Liver (tissue), 9 donors: ENCODE measurements around the gene CTNNBL1. TPM values are rescaled to one million over a fixed set of nuclear protein-coding genes. Genes with fewer than 3 reads are reported as not detected.
A peak's percentile ranks its signal among the peaks of the same experiment; 100 is the strongest.

Experiments used
- DNase-seq: peaks from one replicate; pipeline ENCODE4 v3.0.0-alpha.2; 2017; ENCODE audit warnings: low spot score
- H3K27ac ChIP-seq, 2 donors: one replicate each; pipeline ENCODE4 v1.7.0; 2013; ENCODE audit warnings: inconsistent platforms in 2 of 2, low read length in 2 of 2, control low read depth in 1 of 2, low read depth in 1 of 2, mild to moderate bottlenecking in 1 of 2
- H3K27me3 ChIP-seq, 4 donors: one replicate each; pipeline versions ENCODE4 v1.6.1 to v1.7.0; 2013; ENCODE audit warnings: low read length in 3 of 4, inconsistent platforms in 1 of 4, mild to moderate bottlenecking in 1 of 4, moderate library complexity in 1 of 4; ENCODE audit not compliant: control insufficient read depth in 4 of 4, insufficient read depth in 4 of 4
- H3K36me3 ChIP-seq, 4 donors: one replicate each; pipeline versions ENCODE4 v1.6.1 to v1.7.0; 2013; ENCODE audit warnings: low read length in 3 of 4, mild to moderate bottlenecking in 3 of 4, low read depth in 1 of 4, moderate library complexity in 1 of 4; ENCODE audit not compliant: control insufficient read depth in 4 of 4, insufficient read depth in 3 of 4
- H3K4me1 ChIP-seq, 4 donors: one replicate each; pipeline versions ENCODE4 v1.6.1 to v1.7.0; 2013; ENCODE audit warnings: low read length in 3 of 4, mild to moderate bottlenecking in 3 of 4, moderate library complexity in 1 of 4; ENCODE audit not compliant: control insufficient read depth in 4 of 4, insufficient read depth in 4 of 4
- H3K4me3 ChIP-seq, 3 donors: one replicate each; pipeline versions ENCODE4 v1.6.1 to v1.7.0; 2013; ENCODE audit warnings: low read length in 3 of 3, control low read depth in 1 of 3, low read depth in 1 of 3, mild to moderate bottlenecking in 1 of 3
- H3K9ac ChIP-seq, 2 donors: one replicate each; pipeline ENCODE4 v1.7.0; 2013; ENCODE audit warnings: low read length in 2 of 2, mild to moderate bottlenecking in 2 of 2, moderate library complexity in 2 of 2, control low read depth in 1 of 2, low read depth in 1 of 2
- H3K9me3 ChIP-seq, 4 donors: one replicate each; pipeline versions ENCODE4 v1.6.1 to v1.7.0; 2013; ENCODE audit warnings: low read length in 3 of 4; ENCODE audit not compliant: control insufficient read depth in 4 of 4
- ATF3 ChIP-seq: IDR thresholded peaks from 2 replicates; pipeline ENCODE4 v1.6.1; 2016; ENCODE audit warnings: antibody characterized with exemption
- EGR1 ChIP-seq, 2 donors: IDR thresholded peaks; 2 replicates each; pipeline ENCODE4 v1.6.1; 2016 to 2018; ENCODE audit warnings: antibody characterized with exemption in 2 of 2, low read depth in 2 of 2
- GABPA ChIP-seq, 2 donors: IDR thresholded peaks in 1 of 2; conservative IDR thresholded peaks in 1 of 2; 2 replicates each; pipeline ENCODE4 v1.6.1; 2016; ENCODE audit warnings: antibody characterized with exemption in 2 of 2, mild to moderate bottlenecking in 1 of 2, moderate library complexity in 1 of 2
- MAX ChIP-seq: IDR thresholded peaks from 2 replicates; pipeline ENCODE4 v1.6.1; 2016; ENCODE audit warnings: antibody characterized with exemption
- RAD21 ChIP-seq, 2 donors: IDR thresholded peaks; 2 replicates each; pipeline ENCODE4 v1.6.1; 2016; ENCODE audit warnings: antibody characterized with exemption in 2 of 2, mild to moderate bottlenecking in 2 of 2
- REST ChIP-seq: IDR thresholded peaks from 2 replicates; pipeline ENCODE4 v1.6.1; 2016; ENCODE audit warnings: antibody characterized with exemption, mild to moderate bottlenecking
- RXRA ChIP-seq, 2 donors: IDR thresholded peaks; 2 replicates each; pipeline ENCODE4 v1.6.1; 2017 to 2018; ENCODE audit warnings: antibody characterized with exemption in 2 of 2, mild to moderate bottlenecking in 1 of 2
- YY1 ChIP-seq: IDR thresholded peaks from 2 replicates; pipeline ENCODE4 v1.6.1; 2016; ENCODE audit warnings: antibody characterized with exemption, mild to moderate bottlenecking
- WGBS: extraction: QIAGEN DNeasy Blood & Tissue Kit; methylation state at CpG from one replicate; pipeline ENCODE4 v1.1.7; 2013; 5-methylcytosine and 5-hydroxymethylcytosine counted together
- polyA plus RNA-seq, 2 donors: library from polyadenylated mRNA; stranded (reverse) in 1 of 2; unstranded in 1 of 2; fragments of 200-250 nt in 1 of 2; fragments of >200 nt in 1 of 2; fragmentation: Nextera tagmentation in 1 of 2; extraction: Ambion mirVana in 1 of 2; gene quantifications; one replicate each; pipeline versions ENCODE4 v1.2.1 to v1.2.3, GENCODE V29; 2013 to 2015
- total RNA-seq, 2 donors: library from RNA; depleted of rRNA; stranded (reverse); fragments of >200 nt; gene quantifications; one replicate each; pipeline ENCODE4 v1.2.3, GENCODE V29; 2014
- TF ChIP-seq, protein P1 (sequence below): fragments of 150-350 bp; IDR thresholded peaks from 2 replicates; pipeline ENCODE4 v1.5.1; 2017; ENCODE audit warnings: improper control_type of control experiment, low read depth, low read length; ENCODE audit not compliant: missing input control
- donor health status: healthy.
- donor health status: healthy.
- donor health status: healthy.
- donor health status: healthy.
- donor health status: healthy.

Gene CTNNBL1
- total and polyA plus RNA-seq, 4 donors: 18.3 to 25.4 (median 20.3) TPM

DNA sequence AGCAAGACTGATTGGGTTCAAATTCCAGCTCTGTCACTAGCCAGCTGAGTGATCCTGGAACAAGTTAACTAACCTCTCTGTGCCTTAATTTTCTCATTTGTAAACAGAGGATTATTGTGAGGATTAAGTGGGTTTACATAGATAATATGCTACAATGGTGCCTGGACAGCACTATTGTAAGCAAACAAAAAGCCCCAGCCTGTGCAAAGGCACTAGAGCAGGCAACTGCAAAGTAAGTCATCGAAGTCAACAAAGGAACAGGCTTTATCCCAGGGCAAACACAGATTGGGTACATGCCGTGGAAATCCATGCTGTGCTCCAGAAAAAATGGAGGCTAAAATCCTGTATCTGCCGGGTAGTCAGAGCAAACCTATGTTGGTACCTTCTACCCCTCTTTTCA, 43.2 kb upstream of the CTNNBL1 start:
- DNase-seq: no peak
- peaks cover 0 to 6% (median 2%) of the 10 kb centered on the region in 4 donors for H3K4me1 ChIP-seq
- no peaks in the 10 kb centered on the region for H3K36me3 ChIP-seq
- no peak overlapping the region for H3K9ac ChIP-seq
- H3K27ac ChIP-seq: no peak overlapping the region
- WGBS: 85% methylated on average over 3 of the region's 3 CpGs
- TF ChIP-seq, protein P1, sequence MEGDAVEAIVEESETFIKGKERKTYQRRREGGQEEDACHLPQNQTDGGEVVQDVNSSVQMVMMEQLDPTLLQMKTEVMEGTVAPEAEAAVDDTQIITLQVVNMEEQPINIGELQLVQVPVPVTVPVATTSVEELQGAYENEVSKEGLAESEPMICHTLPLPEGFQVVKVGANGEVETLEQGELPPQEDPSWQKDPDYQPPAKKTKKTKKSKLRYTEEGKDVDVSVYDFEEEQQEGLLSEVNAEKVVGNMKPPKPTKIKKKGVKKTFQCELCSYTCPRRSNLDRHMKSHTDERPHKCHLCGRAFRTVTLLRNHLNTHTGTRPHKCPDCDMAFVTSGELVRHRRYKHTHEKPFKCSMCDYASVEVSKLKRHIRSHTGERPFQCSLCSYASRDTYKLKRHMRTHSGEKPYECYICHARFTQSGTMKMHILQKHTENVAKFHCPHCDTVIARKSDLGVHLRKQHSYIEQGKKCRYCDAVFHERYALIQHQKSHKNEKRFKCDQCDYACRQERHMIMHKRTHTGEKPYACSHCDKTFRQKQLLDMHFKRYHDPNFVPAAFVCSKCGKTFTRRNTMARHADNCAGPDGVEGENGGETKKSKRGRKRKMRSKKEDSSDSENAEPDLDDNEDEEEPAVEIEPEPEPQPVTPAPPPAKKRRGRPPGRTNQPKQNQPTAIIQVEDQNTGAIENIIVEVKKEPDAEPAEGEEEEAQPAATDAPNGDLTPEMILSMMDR: no peak
- no peak for TF ChIP-seq GABPA (IDR thresholded peaks at IDR 0.05 in 1 of 2, conservative IDR thresholded peaks at IDR 0.05 in 1 of 2)
- no peak for TF ChIP-seq EGR1 (IDR thresholded peaks at IDR 0.05; ENCODE audit: low read depth in 2 of 2)
- no peak for TF ChIP-seq RAD21 (IDR thresholded peaks at IDR 0.05)
- no peak for TF ChIP-seq RXRA (IDR thresholded peaks at IDR 0.05)
- no peaks in the 10 kb centered on the region for H3K27me3 ChIP-seq
- no peak overlapping the region for H3K4me3 ChIP-seq
- H3K9me3 ChIP-seq: no peaks in the 10 kb centered on the region

DNA sequence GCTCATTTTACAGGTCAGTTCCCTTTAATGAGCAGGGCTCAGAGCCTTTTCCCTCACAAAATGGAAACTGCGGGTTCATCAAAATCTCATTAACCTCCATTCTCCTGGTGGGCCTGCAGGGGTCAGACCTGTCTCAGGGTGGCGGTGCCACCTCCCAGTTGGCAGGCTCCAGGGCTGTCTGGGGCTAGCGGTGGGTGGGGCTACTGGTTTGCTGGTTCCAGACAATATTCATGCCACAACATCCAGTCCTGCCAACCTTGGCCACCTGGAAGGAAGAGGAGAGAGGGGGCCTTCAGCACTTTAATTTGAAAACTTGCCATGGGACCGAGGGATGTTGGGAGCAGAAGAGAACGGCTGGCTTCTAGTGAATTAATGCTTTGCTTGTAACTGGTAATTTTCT, 41.9 kb upstream of the CTNNBL1 start:
- H3K4me1 ChIP-seq: peaks cover 0 to 6% (median 2%) of the 10 kb centered on the region in 4 donors
- no peaks in the 10 kb centered on the region for H3K9me3 ChIP-seq
- no peaks in the 10 kb centered on the region for H3K36me3 ChIP-seq
- no peak overlapping the region for H3K27ac ChIP-seq
- no peaks in the 10 kb centered on the region for H3K27me3 ChIP-seq
- TF ChIP-seq MAX: no peak
- TF ChIP-seq ATF3: no peak
- TF ChIP-seq EGR1 (IDR thresholded peaks at IDR 0.05; ENCODE audit: low read depth in 2 of 2): no peak
- TF ChIP-seq, protein P1: peak; percentile 63
- TF ChIP-seq RAD21 (IDR thresholded peaks at IDR 0.05): peak; percentile 95 to 97
- no peak for TF ChIP-seq REST
- peak; percentile 41 for TF ChIP-seq YY1
- TF ChIP-seq RXRA (IDR thresholded peaks at IDR 0.05): peak; percentile 8 to 35
- DNase-seq: peak; percentile 43
- 43% methylated on average over 5 of the region's 5 CpGs for WGBS
- H3K4me3 ChIP-seq: no peak overlapping the region
- H3K9ac ChIP-seq: no peak overlapping the region
